ACC112 (cell line): Measurements from ENCODE around the gene ALG6.

ENCODE experiments used
- H2AFZ ChIP-seq: fragments of 200-600 bp; sonication (generic); one replicate; pipeline ENCODE4 v1.6.0; 2017; ENCODE audit warnings: antibody characterized with exemption, low read length; ENCODE audit not compliant: unreplicated experiment
- H3K27ac ChIP-seq: fragments of 200-600 bp; sonication (generic); 2 replicates; pipeline ENCODE4 v1.5.1; 2014; ENCODE audit warnings: low read depth, mild to moderate bottlenecking, antibody characterized with exemption, low read length, moderate library complexity
- H3K27me3 ChIP-seq: fragments of 200-600 bp; sonication (generic); 2 replicates; pipeline ENCODE4 v1.6.1; 2014; ENCODE audit warnings: mild to moderate bottlenecking, antibody characterized with exemption, low read length, moderate library complexity, mixed read lengths; ENCODE audit not compliant: insufficient read depth
- H3K36me3 ChIP-seq: fragments of 200-600 bp; sonication (generic); 2 replicates; pipeline ENCODE4 v1.6.1; 2016; ENCODE audit warnings: mild to moderate bottlenecking, antibody characterized with exemption, low read length, moderate library complexity, mixed read lengths; ENCODE audit not compliant: insufficient read depth
- H3K4me1 ChIP-seq: fragments of 200-600 bp; sonication (generic); one replicate; pipeline ENCODE4 v1.6.1; 2016; ENCODE audit warnings: low read length, mixed read lengths; ENCODE audit not compliant: insufficient read depth, unreplicated experiment, control insufficient read depth
- H3K4me3 ChIP-seq: fragments of 200-600 bp; sonication (generic); 2 replicates; pipeline ENCODE4 v1.5.1; 2014; ENCODE audit warnings: mild to moderate bottlenecking, low read depth, low read length
- H3K79me2 ChIP-seq: fragments of 200-600 bp; sonication (generic); one replicate; pipeline ENCODE4 v1.6.0; 2016; ENCODE audit warnings: low read length; ENCODE audit not compliant: control insufficient read depth, unreplicated experiment, insufficient read depth

Gene ALG6

GRCh38 chr1:63366908-63367214 is 566 bp upstream of the ALG6 start:
- Histone ChIP-seq H3K27ac (no peak overlapping the region), H3K79me2 (no peaks in the 10 kb centered on the region), H3K4me1 (peaks cover 7% of the 10 kb centered on the region), H3K27me3 (peaks cover under 1% of the 10 kb centered on the region; the same call in 1 of the 2 replicates), H3K36me3 (no peaks in the 10 kb centered on the region), H3K4me3 (peak overlapping the region; percentile 90), H2AFZ (peak overlapping the region; percentile 93)

- H3K27me3 ChIP-seq, result no peaks in the 10 kb centered on the region
- peak overlapping the region; percentile 88 for H2AFZ ChIP-seq
- no peak overlapping the region for H3K27ac ChIP-seq
- H3K79me2 ChIP-seq, result no peaks in the 10 kb centered on the region
- no peaks in the 10 kb centered on the region for H3K36me3 ChIP-seq
- H3K4me3 ChIP-seq, result peak overlapping the region; percentile 90
- peaks cover 7% of the 10 kb centered on the region for H3K4me1 ChIP-seq
Observed at GRCh38 chr1:63368131-63368530, 704 bp downstream of the ALG6 start.

- Histone ChIP-seq H3K27me3 (no peaks in the 10 kb centered on the region), H3K4me3 (no peak overlapping the region), H3K36me3 (no peaks in the 10 kb centered on the region), H3K27ac (no peak overlapping the region), H3K79me2 (no peaks in the 10 kb centered on the region), H3K4me1 (no peaks in the 10 kb centered on the region), H2AFZ (no peak overlapping the region)
Observed at GRCh38 chr1:63379583-63379982, 12.2 kb downstream of the ALG6 start.

GRCh38 chr1:63381741-63382140 is 14.3 kb downstream of the ALG6 start:
- Histone ChIP-seq H3K36me3 (no peaks in the 10 kb centered on the region), H2AFZ (no peak overlapping the region), H3K4me1 (no peaks in the 10 kb centered on the region), H3K79me2 (no peaks in the 10 kb centered on the region), H3K27me3 (no peaks in the 10 kb centered on the region), H3K27ac (no peak overlapping the region), H3K4me3 (no peak overlapping the region)

GRCh38 chr1:63401945-63402344 is 34.5 kb downstream of the ALG6 start:
- no peak overlapping the region for H3K4me3 ChIP-seq
- no peaks in the 10 kb centered on the region for H3K27me3 ChIP-seq
- no peak overlapping the region for H3K27ac ChIP-seq
- no peaks in the 10 kb centered on the region for H3K4me1 ChIP-seq
- H3K79me2 ChIP-seq, result no peaks in the 10 kb centered on the region
- peaks cover 6% of the 10 kb centered on the region; the same call in 1 of the 2 replicates for H3K36me3 ChIP-seq
- H2AFZ ChIP-seq, result no peak overlapping the region

GRCh38 chr1:63403386-63403785 is 36.0 kb downstream of the ALG6 start:
- no peaks in the 10 kb centered on the region for H3K27me3 ChIP-seq
- no peaks in the 10 kb centered on the region for H3K79me2 ChIP-seq
- H3K4me3 ChIP-seq, result no peak overlapping the region
- H3K4me1 ChIP-seq, result no peaks in the 10 kb centered on the region
- no peak overlapping the region for H3K27ac ChIP-seq
- peaks cover 6% of the 10 kb centered on the region; the same call in 1 of the 2 replicates for H3K36me3 ChIP-seq
- no peak overlapping the region for H2AFZ ChIP-seq

GRCh38 chr1:63405021-63405420 is 37.6 kb downstream of the ALG6 start:
- no peak overlapping the region for H2AFZ ChIP-seq
- H3K4me3 ChIP-seq, result no peak overlapping the region
- no peaks in the 10 kb centered on the region; the same call in 1 of the 2 replicates for H3K36me3 ChIP-seq
- no peak overlapping the region for H3K27ac ChIP-seq
- H3K79me2 ChIP-seq, result no peaks in the 10 kb centered on the region
- H3K4me1 ChIP-seq, result no peaks in the 10 kb centered on the region
- no peaks in the 10 kb centered on the region for H3K27me3 ChIP-seq

- no peaks in the 10 kb centered on the region for H3K79me2 ChIP-seq
- H3K36me3 ChIP-seq, result no peaks in the 10 kb centered on the region; the same call in 1 of the 2 replicates
- H3K4me3 ChIP-seq, result no peak overlapping the region
- no peaks in the 10 kb centered on the region for H3K27me3 ChIP-seq
- H3K4me1 ChIP-seq, result no peaks in the 10 kb centered on the region
- H2AFZ ChIP-seq, result no peak overlapping the region
- H3K27ac ChIP-seq, result no peak overlapping the region
Observed at GRCh38 chr1:63405987-63406386, 38.6 kb downstream of the ALG6 start.

- Histone ChIP-seq H2AFZ (no peak overlapping the region), H3K4me1 (no peaks in the 10 kb centered on the region), H3K4me3 (no peak overlapping the region), H3K27me3 (no peaks in the 10 kb centered on the region), H3K79me2 (no peaks in the 10 kb centered on the region), H3K36me3 (no peaks in the 10 kb centered on the region; the same call in 1 of the 2 replicates), H3K27ac (no peak overlapping the region)
Observed at GRCh38 chr1:63407002-63407401, 39.6 kb downstream of the ALG6 start.

- no peaks in the 10 kb centered on the region for H3K27me3 ChIP-seq
- no peak overlapping the region for H2AFZ ChIP-seq
- no peaks in the 10 kb centered on the region for H3K79me2 ChIP-seq
- H3K36me3 ChIP-seq, result no peaks in the 10 kb centered on the region; the same call in 1 of the 2 replicates
- no peak overlapping the region for H3K27ac ChIP-seq
- no peaks in the 10 kb centered on the region for H3K4me1 ChIP-seq
- H3K4me3 ChIP-seq, result no peak overlapping the region
Observed at GRCh38 chr1:63408331-63408730, 40.9 kb downstream of the ALG6 start.

- H2AFZ ChIP-seq, result no peak overlapping the region
- H3K79me2 ChIP-seq, result no peaks in the 10 kb centered on the region
- no peaks in the 10 kb centered on the region for H3K27me3 ChIP-seq
- H3K4me1 ChIP-seq, result no peaks in the 10 kb centered on the region
- H3K36me3 ChIP-seq, result no peaks in the 10 kb centered on the region
- H3K4me3 ChIP-seq, result no peak overlapping the region
- H3K27ac ChIP-seq, result no peak overlapping the region
Observed at GRCh38 chr1:63411066-63411465, 43.6 kb downstream of the ALG6 start.
